HCT116 (cell line): Measurements from ENCODE around the gene ADGRV1. TPM values are rescaled to one million over a fixed set of nuclear protein-coding genes. Genes with fewer than 3 reads are reported as not detected.

Source experiments
- ATAC-seq: fragments of 200-7000 bp; cut with Tn5 transposase; 2 replicates; pipeline ENCODE4 v1.9.1; 2020; ENCODE audit warnings: mild to moderate bottlenecking, moderate library complexity
- BruUV-seq: library from RNA; stranded (reverse); fragments of 400-500 nt; replicated peaks from 2 replicates; lab custom pipeline; 2021; lab: Mats Ljungman, UMichigan
- CTCF ChIA-PET: fragments of 300-600 bp; sonication (Branson Sonifier 250); formaldehyde crosslinking; loops from one replicate; lab custom pipeline; 2021; ENCODE audit warnings: antibody characterized with exemption; lab: Charles Lee
- POLR2A ChIA-PET: fragments of 300-600, 350-600 bp; sonication (Branson Sonifier 250); formaldehyde crosslinking; loops from one replicate; lab custom pipeline; 2021; ENCODE audit warnings: antibody characterized with exemption; lab: Charles Lee
- RAD21 ChIA-PET, 2 experiments: fragments of 300-600 bp; sonication (Branson Sonifier 250); formaldehyde crosslinking; loops; one replicate each; lab custom pipeline; 2023; ENCODE audit warnings: low total read pairs in 2 of 2; ENCODE audit not compliant: uncharacterized antibody in 2 of 2, unreplicated experiment in 2 of 2, low non-redundant PET in 1 of 2; lab: Charles Lee
- DNase-seq: peaks from one replicate; pipeline ENCODE4 v3.0.0-alpha.2; 2010; ENCODE audit warnings: low read depth, low spot score
- H2AFZ ChIP-seq: fragments of 200-600 bp; shearing (Covaris generic), sonication (generic); 2 replicates; pipeline ENCODE4 v1.6.1; 2017; ENCODE audit warnings: low read depth, mixed run types, mixed read lengths, antibody characterized with exemption, low read length; ENCODE audit not compliant: poor library complexity, severe bottlenecking
- H3K27ac ChIP-seq: 2 replicates; pipeline ENCODE4 v1.5.1; 2012; ENCODE audit warnings: low read depth, low read length
- H3K27me3 ChIP-seq: fragments of 200-600 bp; sonication (generic); 2 replicates; pipeline ENCODE4 v1.6.1; 2016; ENCODE audit warnings: mixed run types, low read length, mixed read lengths; ENCODE audit not compliant: insufficient read depth
- H3K36me3 ChIP-seq, 2 experiments: fragments of 200-500 bp in 1 of 2; fragments of 200-600 bp in 1 of 2; sonication (Bioruptor generic) in 1 of 2; sonication (generic) in 1 of 2; 2 replicates each; pipeline versions ENCODE4 v1.5.1 to v1.6.1; 2014 to 2016; ENCODE audit warnings: low read length in 2 of 2, inconsistent platforms in 1 of 2, mixed read lengths in 1 of 2, mixed run types in 1 of 2; ENCODE audit not compliant: insufficient read depth in 2 of 2, control insufficient read depth in 1 of 2
- H3K4me1 ChIP-seq, 2 experiments: fragments of 200-600 bp in 1 of 2; sonication (generic) in 1 of 2; 2 replicates each; pipeline versions ENCODE4 v1.5.1 to v1.6.1; 2012 to 2017; ENCODE audit warnings: low read length in 2 of 2, inconsistent platforms in 1 of 2, mild to moderate bottlenecking in 1 of 2, mixed read lengths in 1 of 2, mixed run types in 1 of 2, moderate library complexity in 1 of 2; ENCODE audit not compliant: insufficient read depth in 2 of 2, control insufficient read depth in 1 of 2
- H3K4me2 ChIP-seq: fragments of 200-600 bp; sonication (generic); 2 replicates; pipeline ENCODE4 v1.6.1; 2017; ENCODE audit warnings: mixed run types, low read length, mixed read lengths
- H3K4me3 ChIP-seq, 2 experiments: fragments of 200-600 bp in 1 of 2; sonication (generic) in 1 of 2; replicated peaks in 1 of 2; 2 replicates each; pipeline ENCODE4 v1.5.1; 2011 to 2016; ENCODE audit warnings: low read length in 2 of 2, control low read depth in 1 of 2, low read depth in 1 of 2, mild to moderate bottlenecking in 1 of 2, mixed read lengths in 1 of 2, mixed run types in 1 of 2
- H3K79me2 ChIP-seq: fragments of 200-600 bp; sonication (generic); 2 replicates; pipeline ENCODE4 v1.6.1; 2017; ENCODE audit warnings: mild to moderate bottlenecking, mixed run types, low read length, moderate library complexity, mixed read lengths; ENCODE audit not compliant: insufficient read depth
- H3K9ac ChIP-seq: fragments of 200-600 bp; sonication (generic); 2 replicates; pipeline ENCODE4 v1.6.1; 2016; ENCODE audit warnings: low read length, mixed read lengths
- H3K9me2 ChIP-seq: fragments of 200-600 bp; sonication (generic), shearing (Covaris generic); 2 replicates; pipeline ENCODE4 v1.6.1; 2017; ENCODE audit warnings: mixed run types, mild to moderate bottlenecking, moderate library complexity; ENCODE audit not compliant: insufficient read depth
- H3K9me3 ChIP-seq, 2 experiments: fragments of 200-500 bp in 1 of 2; fragments of 200-600 bp in 1 of 2; sonication (Bioruptor generic) in 1 of 2; sonication (generic) in 1 of 2; 2 replicates each; pipeline ENCODE4 v1.6.1; 2014 to 2017; ENCODE audit warnings: low read length in 2 of 2, mixed read lengths in 2 of 2, inconsistent platforms in 1 of 2, low read depth in 1 of 2, mild to moderate bottlenecking in 1 of 2, mixed run types in 1 of 2, moderate library complexity in 1 of 2; ENCODE audit not compliant: control insufficient read depth in 1 of 2, insufficient read depth in 1 of 2
- H4K20me1 ChIP-seq: fragments of 200-600 bp; sonication (generic), shearing (Covaris generic); 2 replicates; pipeline ENCODE4 v1.6.1; 2017; ENCODE audit warnings: mixed run types, mild to moderate bottlenecking, moderate library complexity; ENCODE audit not compliant: insufficient read depth
- ATF3 ChIP-seq: IDR thresholded peaks from 2 replicates; pipeline ENCODE4 v1.6.1; 2012
- CBX3 ChIP-seq: IDR thresholded peaks from 2 replicates; pipeline ENCODE4 v1.6.1; 2012; ENCODE audit warnings: low read depth
- CEBPB ChIP-seq: IDR thresholded peaks from 2 replicates; pipeline ENCODE4 v1.6.1; 2012; ENCODE audit warnings: low read depth
- CTCF ChIP-seq, 3 experiments: fragments of 200-600 bp in 1 of 3; sonication (generic) in 1 of 3; IDR thresholded peaks in 2 of 3; conservative IDR thresholded peaks in 1 of 3; 2 replicates each; pipeline ENCODE4 v1.5.1; 2012 to 2017; ENCODE audit warnings: low read depth in 2 of 3, low read length in 2 of 3, antibody characterized with exemption in 1 of 3, borderline replicate concordance in 1 of 3, control low read depth in 1 of 3, mild to moderate bottlenecking in 1 of 3, mixed read lengths in 1 of 3, mixed run types in 1 of 3, moderate library complexity in 1 of 3; ENCODE audit not compliant: insufficient read depth in 1 of 3
- EGR1 ChIP-seq: IDR thresholded peaks from 2 replicates; pipeline ENCODE4 v1.6.1; 2012; ENCODE audit warnings: low read depth
- ELF1 ChIP-seq: IDR thresholded peaks from 2 replicates; pipeline ENCODE4 v1.6.1; 2012; ENCODE audit warnings: low read depth, borderline replicate concordance
- EZH2 ChIP-seq: fragments of 200-600 bp; sonication (generic); IDR thresholded peaks from 2 replicates; pipeline ENCODE4 v1.6.1; 2017; ENCODE audit warnings: antibody characterized with exemption, mixed run types
- EZH2phosphoT487 ChIP-seq: fragments of 200-600 bp; IDR thresholded peaks from 2 replicates; pipeline ENCODE4 v1.6.1; 2018; ENCODE audit warnings: antibody characterized with exemption, borderline replicate concordance
- JUND ChIP-seq: IDR thresholded peaks from 2 replicates; pipeline ENCODE4 v1.6.1; 2012
- POLR2AphosphoS5 ChIP-seq: IDR thresholded peaks from 2 replicates; pipeline ENCODE4 v1.6.1; 2011; ENCODE audit warnings: mild to moderate bottlenecking, low read depth, low read length, moderate library complexity
- RAD21 ChIP-seq: IDR thresholded peaks from 2 replicates; pipeline ENCODE4 v1.6.1; 2012; ENCODE audit warnings: low read depth, mild to moderate bottlenecking
- SP1 ChIP-seq: IDR thresholded peaks from 2 replicates; pipeline ENCODE4 v1.6.1; 2012; ENCODE audit warnings: low read depth
- TCF7L2 ChIP-seq: IDR thresholded peaks from 2 replicates; pipeline ENCODE4 v1.7.0; 2011; ENCODE audit warnings: borderline replicate concordance, inconsistent platforms; ENCODE audit not compliant: insufficient read depth, insufficient read length; ENCODE audit errors: extremely low read depth
- ZFX ChIP-seq: fragments of 450-650 bp; IDR thresholded peaks from 2 replicates; pipeline ENCODE4 v1.6.1; 2017
- intact Hi-C: fragments of 100-400 bp; cut with micrococcal nuclease; formaldehyde crosslinking; loops from 2 replicates; pipeline ENCODE4 v1.10.0; 2022
- total RNA-seq: library from RNA; stranded (reverse); gene quantifications from one replicate; pipeline ENCODE4 v1.2.1, GENCODE V29; 2021; ENCODE audit not compliant: unreplicated experiment
- TF ChIP-seq, protein P1 (sequence below): IDR thresholded peaks from 2 replicates; pipeline ENCODE4 v1.6.1; 2012; ENCODE audit warnings: low read depth
- TF ChIP-seq, protein P2 (sequence below): IDR thresholded peaks from 2 replicates; pipeline ENCODE4 v1.6.1; 2011; ENCODE audit warnings: mild to moderate bottlenecking, low read length, moderate library complexity; ENCODE audit not compliant: insufficient replicate concordance; ENCODE audit errors: extremely low read depth

ADGRV1 gene
- total RNA-seq, 1 experiment from 2014 or later, result 6.0 TPM

GRCh38 chr5:90810211-90810610 lies 251.6 kb downstream of the ADGRV1 start:
- intact Hi-C loops, result no loop called here
- no peak overlapping the region for H3K9ac ChIP-seq
- ChIA-PET RAD21 (no interaction called here), POLR2A (no interaction called here), CTCF (no interaction called here)
- H4K20me1 ChIP-seq, result no peaks in the 10 kb centered on the region
- H3K79me2 ChIP-seq, result no peaks in the 10 kb centered on the region
- no peak overlapping the region for H2AFZ ChIP-seq
- no peak overlapping the region for H3K4me3 ChIP-seq
- TF ChIP-seq CTCF (IDR thresholded peaks at IDR 0.05 in 2 of 3, conservative IDR thresholded peaks at IDR 0.05 in 1 of 3; ENCODE audit: borderline replicate concordance in 1 of 3, insufficient read depth in 1 of 3, low read depth in 2 of 3, low read length in 2 of 3) (no peak), EZH2 (no peak), ZFX (no peak), RAD21 (no peak), ELF1 (no peak), CBX3 (no peak), ATF3 (no peak), SP1 (no peak), POLR2AphosphoS5 (no peak), JUND (no peak), CEBPB (no peak), EZH2phosphoT487 (no peak), EGR1 (no peak), TCF7L2 (no peak)
- TF ChIP-seq, protein P1, sequence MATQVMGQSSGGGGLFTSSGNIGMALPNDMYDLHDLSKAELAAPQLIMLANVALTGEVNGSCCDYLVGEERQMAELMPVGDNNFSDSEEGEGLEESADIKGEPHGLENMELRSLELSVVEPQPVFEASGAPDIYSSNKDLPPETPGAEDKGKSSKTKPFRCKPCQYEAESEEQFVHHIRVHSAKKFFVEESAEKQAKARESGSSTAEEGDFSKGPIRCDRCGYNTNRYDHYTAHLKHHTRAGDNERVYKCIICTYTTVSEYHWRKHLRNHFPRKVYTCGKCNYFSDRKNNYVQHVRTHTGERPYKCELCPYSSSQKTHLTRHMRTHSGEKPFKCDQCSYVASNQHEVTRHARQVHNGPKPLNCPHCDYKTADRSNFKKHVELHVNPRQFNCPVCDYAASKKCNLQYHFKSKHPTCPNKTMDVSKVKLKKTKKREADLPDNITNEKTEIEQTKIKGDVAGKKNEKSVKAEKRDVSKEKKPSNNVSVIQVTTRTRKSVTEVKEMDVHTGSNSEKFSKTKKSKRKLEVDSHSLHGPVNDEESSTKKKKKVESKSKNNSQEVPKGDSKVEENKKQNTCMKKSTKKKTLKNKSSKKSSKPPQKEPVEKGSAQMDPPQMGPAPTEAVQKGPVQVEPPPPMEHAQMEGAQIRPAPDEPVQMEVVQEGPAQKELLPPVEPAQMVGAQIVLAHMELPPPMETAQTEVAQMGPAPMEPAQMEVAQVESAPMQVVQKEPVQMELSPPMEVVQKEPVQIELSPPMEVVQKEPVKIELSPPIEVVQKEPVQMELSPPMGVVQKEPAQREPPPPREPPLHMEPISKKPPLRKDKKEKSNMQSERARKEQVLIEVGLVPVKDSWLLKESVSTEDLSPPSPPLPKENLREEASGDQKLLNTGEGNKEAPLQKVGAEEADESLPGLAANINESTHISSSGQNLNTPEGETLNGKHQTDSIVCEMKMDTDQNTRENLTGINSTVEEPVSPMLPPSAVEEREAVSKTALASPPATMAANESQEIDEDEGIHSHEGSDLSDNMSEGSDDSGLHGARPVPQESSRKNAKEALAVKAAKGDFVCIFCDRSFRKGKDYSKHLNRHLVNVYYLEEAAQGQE, result no peak
- TF ChIP-seq, protein P2, sequence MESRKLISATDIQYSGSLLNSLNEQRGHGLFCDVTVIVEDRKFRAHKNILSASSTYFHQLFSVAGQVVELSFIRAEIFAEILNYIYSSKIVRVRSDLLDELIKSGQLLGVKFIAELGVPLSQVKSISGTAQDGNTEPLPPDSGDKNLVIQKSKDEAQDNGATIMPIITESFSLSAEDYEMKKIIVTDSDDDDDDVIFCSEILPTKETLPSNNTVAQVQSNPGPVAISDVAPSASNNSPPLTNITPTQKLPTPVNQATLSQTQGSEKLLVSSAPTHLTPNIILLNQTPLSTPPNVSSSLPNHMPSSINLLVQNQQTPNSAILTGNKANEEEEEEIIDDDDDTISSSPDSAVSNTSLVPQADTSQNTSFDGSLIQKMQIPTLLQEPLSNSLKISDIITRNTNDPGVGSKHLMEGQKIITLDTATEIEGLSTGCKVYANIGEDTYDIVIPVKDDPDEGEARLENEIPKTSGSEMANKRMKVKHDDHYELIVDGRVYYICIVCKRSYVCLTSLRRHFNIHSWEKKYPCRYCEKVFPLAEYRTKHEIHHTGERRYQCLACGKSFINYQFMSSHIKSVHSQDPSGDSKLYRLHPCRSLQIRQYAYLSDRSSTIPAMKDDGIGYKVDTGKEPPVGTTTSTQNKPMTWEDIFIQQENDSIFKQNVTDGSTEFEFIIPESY, result no peak
- H3K9me3 ChIP-seq, result no peaks in the 10 kb centered on the region
- BruUV-seq, result no TSS peak
- H3K27ac ChIP-seq, result no peak overlapping the region
- ATAC-seq (no peak), DNase-seq (no peak)
- H3K36me3 ChIP-seq, result no peaks in the 10 kb centered on the region
- H3K4me2 ChIP-seq, result no peak overlapping the region
- no peaks in the 10 kb centered on the region for H3K27me3 ChIP-seq
- H3K4me1 ChIP-seq, result no peaks in the 10 kb centered on the region
- no peaks in the 10 kb centered on the region for H3K9me2 ChIP-seq
